Neural cell (in vitro differentiated cells): ENCODE measurements around the gene ABHD5. TPM values are rescaled to one million over a fixed set of nuclear protein-coding genes. Genes with fewer than 3 reads are reported as not detected.

ENCODE experiments used
- H2AFZ ChIP-seq: fragments of 200-600, 300-800 bp; sonication (generic), shearing (Covaris generic); 2 replicates; pipeline ENCODE4 v1.6.0; 2014; ENCODE audit warnings: low read depth, mild to moderate bottlenecking, antibody characterized with exemption, low read length, moderate library complexity
- H3F3A ChIP-seq: fragments of 200-600 bp; shearing (Covaris generic); 2 replicates; pipeline ENCODE4 v1.6.1; 2016; ENCODE audit warnings: mild to moderate bottlenecking, moderate library complexity, mixed read lengths, antibody characterized with exemption, low read length; ENCODE audit not compliant: insufficient read depth, poor library complexity, severe bottlenecking
- H3K27ac ChIP-seq: fragments of 200-600, 300-800 bp; sonication (generic), shearing (Covaris generic); 2 replicates; pipeline ENCODE4 v1.5.1; 2014; ENCODE audit warnings: mild to moderate bottlenecking, low read length, moderate library complexity
- H3K27me3 ChIP-seq: fragments of 300-800, 200-600 bp; sonication (generic), shearing (Covaris generic); 2 replicates; pipeline ENCODE4 v1.6.0; 2014; ENCODE audit warnings: mild to moderate bottlenecking, low read depth, low read length, moderate library complexity; ENCODE audit not compliant: insufficient read depth
- H3K36me3 ChIP-seq: fragments of 300-800, 200-600 bp; sonication (generic), shearing (Covaris generic); 2 replicates; pipeline ENCODE4 v1.5.1; 2014; ENCODE audit warnings: mild to moderate bottlenecking, antibody characterized with exemption, low read length, moderate library complexity; ENCODE audit not compliant: insufficient read depth
- H3K4me2 ChIP-seq: fragments of 300-800, 200-600 bp; sonication (generic), shearing (Covaris generic); 2 replicates; pipeline ENCODE4 v1.6.0; 2014; ENCODE audit warnings: mild to moderate bottlenecking, low read length
- H3K4me3 ChIP-seq: fragments of 300-800, 200-600 bp; sonication (generic), shearing (Covaris generic); 2 replicates; pipeline ENCODE4 v1.5.1; 2014; ENCODE audit warnings: mild to moderate bottlenecking, low read length, moderate library complexity
- H3K79me2 ChIP-seq: fragments of 200-600 bp; shearing (Covaris generic); replicated peaks from 2 replicates; pipeline ENCODE4 v1.6.0; 2014; ENCODE audit warnings: mild to moderate bottlenecking, low read length, moderate library complexity; ENCODE audit not compliant: insufficient read depth
- H3K9ac ChIP-seq: fragments of 300-800, 200-600 bp; sonication (generic), shearing (Covaris generic); 2 replicates; pipeline ENCODE4 v1.6.1; 2016; ENCODE audit warnings: mild to moderate bottlenecking, low read length, mixed read lengths
- H3K9me2 ChIP-seq: fragments of 200-600 bp; shearing (Covaris generic); 2 replicates; pipeline ENCODE4 v1.6.1; 2016; ENCODE audit warnings: mild to moderate bottlenecking, low read length, mixed read lengths; ENCODE audit not compliant: insufficient read depth
- H3K9me3 ChIP-seq: fragments of 200-600, 300-800 bp; sonication (generic), shearing (Covaris generic); 2 replicates; pipeline ENCODE4 v1.6.1; 2016; ENCODE audit warnings: mild to moderate bottlenecking, mixed run types, low read length, moderate library complexity, mixed read lengths
- H4K20me1 ChIP-seq: fragments of 200-600 bp; shearing (Covaris generic); 2 replicates; pipeline ENCODE4 v1.6.1; 2016; ENCODE audit warnings: mild to moderate bottlenecking, mixed run types; ENCODE audit not compliant: insufficient read depth
- EP300 ChIP-seq: fragments of 450-650 bp; conservative IDR thresholded peaks from 2 replicates; pipeline ENCODE4 v1.6.1; 2014; ENCODE audit warnings: antibody characterized with exemption, mild to moderate bottlenecking, moderate library complexity; ENCODE audit not compliant: poor library complexity, severe bottlenecking
- EZH2 ChIP-seq: fragments of 200-600, 300-800 bp; shearing (Covaris generic), sonication (generic); IDR thresholded peaks from 2 replicates; pipeline ENCODE4 v1.6.1; 2014; ENCODE audit warnings: antibody characterized with exemption, low read length, borderline replicate concordance, mild to moderate bottlenecking; ENCODE audit not compliant: insufficient read depth, poor library complexity, severe bottlenecking
- MXI1 ChIP-seq: fragments of 450-650 bp; conservative IDR thresholded peaks from 2 replicates; pipeline ENCODE4 v1.6.1; 2014; ENCODE audit warnings: antibody characterized with exemption, mild to moderate bottlenecking; ENCODE audit not compliant: poor library complexity, severe bottlenecking
- POLR2AphosphoS5 ChIP-seq: IDR thresholded peaks from 2 replicates; pipeline ENCODE4 v1.6.1; 2012
- RAD21 ChIP-seq: fragments of 450-650 bp; conservative IDR thresholded peaks from 2 replicates; pipeline ENCODE4 v1.6.1; 2014; ENCODE audit warnings: antibody characterized with exemption, mild to moderate bottlenecking, moderate library complexity
- SMC3 ChIP-seq: fragments of 450-650 bp; conservative IDR thresholded peaks from 2 replicates; pipeline ENCODE4 v1.6.1; 2014; ENCODE audit warnings: antibody characterized with exemption, mild to moderate bottlenecking, moderate library complexity; ENCODE audit not compliant: poor library complexity
- TAF1 ChIP-seq: IDR thresholded peaks from 2 replicates; pipeline ENCODE4 v1.6.1; 2012; ENCODE audit warnings: low read depth
- polyA plus RNA-seq: library from polyadenylated mRNA; depleted of rRNA; stranded (reverse); fragments of >200 nt; gene quantifications from 2 replicates; pipeline ENCODE4 v1.2.3, GENCODE V29; 2014
- TF ChIP-seq, protein P1 (sequence below): fragments of 450-650 bp; IDR thresholded peaks from 2 replicates; pipeline ENCODE4 v1.5.1; 2014; ENCODE audit warnings: antibody characterized with exemption, mild to moderate bottlenecking, moderate library complexity; ENCODE audit not compliant: poor library complexity, severe bottlenecking
- TF ChIP-seq, protein P2 (sequence below): IDR thresholded peaks from 2 replicates; pipeline ENCODE4 v1.6.1; 2012; ENCODE audit warnings: borderline replicate concordance

Gene ABHD5
- polyA plus RNA-seq, 1 donor from 2014 or later = 26.6 TPM

- Histone ChIP-seq H4K20me1 (no peaks in the 10 kb centered on the region), H3K27me3 (no peaks in the 10 kb centered on the region), H3K79me2 (no peaks in the 10 kb centered on the region), H3K9ac (no peak overlapping the region), H3K9me2 (no peaks in the 10 kb centered on the region), H3K4me2 (no peak overlapping the region), H2AFZ (no peak overlapping the region), H3K4me3 (no peak overlapping the region), H3K36me3 (no peaks in the 10 kb centered on the region), H3K9me3 (no peaks in the 10 kb centered on the region), H3F3A (no peaks in the 10 kb centered on the region), H3K27ac (no peak overlapping the region)
- TF ChIP-seq EZH2 (no peak), TAF1 (no peak), MXI1 (no peak), RAD21 (no peak), EP300 (no peak), POLR2AphosphoS5 (no peak), SMC3 (no peak)
- TF ChIP-seq, protein P1, sequence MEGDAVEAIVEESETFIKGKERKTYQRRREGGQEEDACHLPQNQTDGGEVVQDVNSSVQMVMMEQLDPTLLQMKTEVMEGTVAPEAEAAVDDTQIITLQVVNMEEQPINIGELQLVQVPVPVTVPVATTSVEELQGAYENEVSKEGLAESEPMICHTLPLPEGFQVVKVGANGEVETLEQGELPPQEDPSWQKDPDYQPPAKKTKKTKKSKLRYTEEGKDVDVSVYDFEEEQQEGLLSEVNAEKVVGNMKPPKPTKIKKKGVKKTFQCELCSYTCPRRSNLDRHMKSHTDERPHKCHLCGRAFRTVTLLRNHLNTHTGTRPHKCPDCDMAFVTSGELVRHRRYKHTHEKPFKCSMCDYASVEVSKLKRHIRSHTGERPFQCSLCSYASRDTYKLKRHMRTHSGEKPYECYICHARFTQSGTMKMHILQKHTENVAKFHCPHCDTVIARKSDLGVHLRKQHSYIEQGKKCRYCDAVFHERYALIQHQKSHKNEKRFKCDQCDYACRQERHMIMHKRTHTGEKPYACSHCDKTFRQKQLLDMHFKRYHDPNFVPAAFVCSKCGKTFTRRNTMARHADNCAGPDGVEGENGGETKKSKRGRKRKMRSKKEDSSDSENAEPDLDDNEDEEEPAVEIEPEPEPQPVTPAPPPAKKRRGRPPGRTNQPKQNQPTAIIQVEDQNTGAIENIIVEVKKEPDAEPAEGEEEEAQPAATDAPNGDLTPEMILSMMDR = no peak
- TF ChIP-seq, protein P2, sequence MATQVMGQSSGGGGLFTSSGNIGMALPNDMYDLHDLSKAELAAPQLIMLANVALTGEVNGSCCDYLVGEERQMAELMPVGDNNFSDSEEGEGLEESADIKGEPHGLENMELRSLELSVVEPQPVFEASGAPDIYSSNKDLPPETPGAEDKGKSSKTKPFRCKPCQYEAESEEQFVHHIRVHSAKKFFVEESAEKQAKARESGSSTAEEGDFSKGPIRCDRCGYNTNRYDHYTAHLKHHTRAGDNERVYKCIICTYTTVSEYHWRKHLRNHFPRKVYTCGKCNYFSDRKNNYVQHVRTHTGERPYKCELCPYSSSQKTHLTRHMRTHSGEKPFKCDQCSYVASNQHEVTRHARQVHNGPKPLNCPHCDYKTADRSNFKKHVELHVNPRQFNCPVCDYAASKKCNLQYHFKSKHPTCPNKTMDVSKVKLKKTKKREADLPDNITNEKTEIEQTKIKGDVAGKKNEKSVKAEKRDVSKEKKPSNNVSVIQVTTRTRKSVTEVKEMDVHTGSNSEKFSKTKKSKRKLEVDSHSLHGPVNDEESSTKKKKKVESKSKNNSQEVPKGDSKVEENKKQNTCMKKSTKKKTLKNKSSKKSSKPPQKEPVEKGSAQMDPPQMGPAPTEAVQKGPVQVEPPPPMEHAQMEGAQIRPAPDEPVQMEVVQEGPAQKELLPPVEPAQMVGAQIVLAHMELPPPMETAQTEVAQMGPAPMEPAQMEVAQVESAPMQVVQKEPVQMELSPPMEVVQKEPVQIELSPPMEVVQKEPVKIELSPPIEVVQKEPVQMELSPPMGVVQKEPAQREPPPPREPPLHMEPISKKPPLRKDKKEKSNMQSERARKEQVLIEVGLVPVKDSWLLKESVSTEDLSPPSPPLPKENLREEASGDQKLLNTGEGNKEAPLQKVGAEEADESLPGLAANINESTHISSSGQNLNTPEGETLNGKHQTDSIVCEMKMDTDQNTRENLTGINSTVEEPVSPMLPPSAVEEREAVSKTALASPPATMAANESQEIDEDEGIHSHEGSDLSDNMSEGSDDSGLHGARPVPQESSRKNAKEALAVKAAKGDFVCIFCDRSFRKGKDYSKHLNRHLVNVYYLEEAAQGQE = no peak
These were observed 57.4 kb downstream of the ABHD5 start for GRCh38 chr3:43748179-43748578.

DNA sequence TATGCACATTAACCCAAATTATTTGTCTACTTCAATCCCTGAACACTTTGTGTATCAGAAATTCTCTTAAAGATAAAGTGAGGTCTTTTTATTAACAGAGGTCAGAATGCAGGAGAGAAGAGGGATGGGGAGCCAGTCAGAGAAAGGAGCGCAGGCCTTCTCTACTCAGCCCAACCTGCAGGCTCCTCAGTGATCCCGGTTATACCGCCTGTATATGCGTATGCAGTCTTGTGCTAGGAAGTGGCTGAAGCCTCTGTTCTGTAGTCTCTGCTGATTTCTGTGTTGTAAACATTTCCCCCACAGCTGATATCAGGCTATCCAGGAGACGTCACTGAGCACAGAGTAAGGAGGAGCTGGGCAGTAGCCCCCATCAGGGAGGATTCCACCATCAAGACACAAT lies 57.9 kb downstream of the ABHD5 start:
- H3K9me2 ChIP-seq = no peaks in the 10 kb centered on the region
- no peaks in the 10 kb centered on the region for H3F3A ChIP-seq
- H3K9ac ChIP-seq = no peak overlapping the region
- H3K4me3 ChIP-seq = no peak overlapping the region
- H3K27ac ChIP-seq = no peak overlapping the region
- H3K79me2 ChIP-seq = no peaks in the 10 kb centered on the region
- no peaks in the 10 kb centered on the region for H3K36me3 ChIP-seq
- H3K4me2 ChIP-seq = no peak overlapping the region
- no peaks in the 10 kb centered on the region for H3K9me3 ChIP-seq
- no peaks in the 10 kb centered on the region for H3K27me3 ChIP-seq
- TF ChIP-seq, protein P1 = no peak
- no peaks in the 10 kb centered on the region for H4K20me1 ChIP-seq
- H2AFZ ChIP-seq = no peak overlapping the region
